ENCODE results near the gene MAGOH.

DNA sequence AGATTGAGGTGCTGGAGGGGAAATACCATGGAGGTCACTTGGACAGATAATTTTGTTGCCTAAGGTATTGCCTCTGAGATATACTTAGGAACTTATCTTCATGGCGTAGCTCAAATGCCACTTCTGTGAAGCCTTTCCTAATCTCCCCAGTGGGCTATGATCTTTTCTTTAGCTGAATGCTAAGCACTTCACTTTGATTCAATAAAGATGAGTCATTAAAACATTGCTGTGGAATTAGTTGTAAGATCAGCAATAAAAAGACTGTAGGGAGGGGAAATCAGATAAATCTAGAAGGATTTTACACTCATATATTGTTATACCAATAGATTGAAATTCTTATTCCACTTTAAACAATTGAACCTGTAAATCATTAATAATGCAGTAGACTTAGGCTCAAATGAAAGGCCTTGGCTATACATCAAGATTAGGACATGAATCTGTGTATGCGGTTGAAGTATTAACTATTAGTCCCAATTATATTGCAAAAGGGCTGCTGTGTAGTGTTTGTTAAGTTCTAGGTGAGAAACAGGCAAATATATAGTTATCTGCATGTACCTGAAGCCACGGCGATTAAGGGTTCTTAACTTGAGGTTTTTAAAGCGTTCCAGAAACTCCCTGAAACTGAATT, 19.2 kb upstream of the MAGOH start:
- TF ChIP-seq POLR2AphosphoS5 (IDR thresholded peaks at IDR 0.05; ENCODE audit: low read depth, low read length) (no peak), EP300 (IDR thresholded peaks at IDR 0.05; ENCODE audit: borderline replicate concordance in 1 of 2, low read depth in 1 of 2, low read length in 1 of 2) (no peak), USF1 (IDR thresholded peaks at IDR 0.05; ENCODE audit: borderline replicate concordance, low read depth) (no peak), JUND (IDR thresholded peaks at IDR 0.05) (no peak), TEAD4 (IDR thresholded peaks at IDR 0.05; ENCODE audit: borderline replicate concordance, insufficient read depth) (no peak), YY1 (IDR thresholded peaks at IDR 0.05; ENCODE audit: low read depth) (no peak), USF2 (IDR thresholded peaks at IDR 0.05; ENCODE audit: borderline replicate concordance, low read depth, low read length) (no peak), TAF1 (IDR thresholded peaks at IDR 0.05; ENCODE audit: borderline replicate concordance, low read depth, low read length) (no peak), GABPA (IDR thresholded peaks at IDR 0.05; ENCODE audit: low read depth) (no peak), RFX5 (IDR thresholded peaks at IDR 0.05; ENCODE audit: low read length) (no peak), RAD21 (IDR thresholded peaks at IDR 0.05; ENCODE audit: low read length) (no peak)
- TF ChIP-seq, protein P1, sequence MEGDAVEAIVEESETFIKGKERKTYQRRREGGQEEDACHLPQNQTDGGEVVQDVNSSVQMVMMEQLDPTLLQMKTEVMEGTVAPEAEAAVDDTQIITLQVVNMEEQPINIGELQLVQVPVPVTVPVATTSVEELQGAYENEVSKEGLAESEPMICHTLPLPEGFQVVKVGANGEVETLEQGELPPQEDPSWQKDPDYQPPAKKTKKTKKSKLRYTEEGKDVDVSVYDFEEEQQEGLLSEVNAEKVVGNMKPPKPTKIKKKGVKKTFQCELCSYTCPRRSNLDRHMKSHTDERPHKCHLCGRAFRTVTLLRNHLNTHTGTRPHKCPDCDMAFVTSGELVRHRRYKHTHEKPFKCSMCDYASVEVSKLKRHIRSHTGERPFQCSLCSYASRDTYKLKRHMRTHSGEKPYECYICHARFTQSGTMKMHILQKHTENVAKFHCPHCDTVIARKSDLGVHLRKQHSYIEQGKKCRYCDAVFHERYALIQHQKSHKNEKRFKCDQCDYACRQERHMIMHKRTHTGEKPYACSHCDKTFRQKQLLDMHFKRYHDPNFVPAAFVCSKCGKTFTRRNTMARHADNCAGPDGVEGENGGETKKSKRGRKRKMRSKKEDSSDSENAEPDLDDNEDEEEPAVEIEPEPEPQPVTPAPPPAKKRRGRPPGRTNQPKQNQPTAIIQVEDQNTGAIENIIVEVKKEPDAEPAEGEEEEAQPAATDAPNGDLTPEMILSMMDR (IDR thresholded peaks at IDR 0.05): no peak
